HG03565 (cell line): ENCODE results near the gene SLC2A6.

ENCODE experiments used
- ATAC-seq: cut with Tn5 transposase; IDR thresholded peaks from one replicate; pipeline ENCODE4 v1.9.1; 2021; ENCODE audit warnings: mild to moderate bottlenecking, moderate library complexity; ENCODE audit not compliant: unreplicated experiment

SLC2A6 gene

DNA sequence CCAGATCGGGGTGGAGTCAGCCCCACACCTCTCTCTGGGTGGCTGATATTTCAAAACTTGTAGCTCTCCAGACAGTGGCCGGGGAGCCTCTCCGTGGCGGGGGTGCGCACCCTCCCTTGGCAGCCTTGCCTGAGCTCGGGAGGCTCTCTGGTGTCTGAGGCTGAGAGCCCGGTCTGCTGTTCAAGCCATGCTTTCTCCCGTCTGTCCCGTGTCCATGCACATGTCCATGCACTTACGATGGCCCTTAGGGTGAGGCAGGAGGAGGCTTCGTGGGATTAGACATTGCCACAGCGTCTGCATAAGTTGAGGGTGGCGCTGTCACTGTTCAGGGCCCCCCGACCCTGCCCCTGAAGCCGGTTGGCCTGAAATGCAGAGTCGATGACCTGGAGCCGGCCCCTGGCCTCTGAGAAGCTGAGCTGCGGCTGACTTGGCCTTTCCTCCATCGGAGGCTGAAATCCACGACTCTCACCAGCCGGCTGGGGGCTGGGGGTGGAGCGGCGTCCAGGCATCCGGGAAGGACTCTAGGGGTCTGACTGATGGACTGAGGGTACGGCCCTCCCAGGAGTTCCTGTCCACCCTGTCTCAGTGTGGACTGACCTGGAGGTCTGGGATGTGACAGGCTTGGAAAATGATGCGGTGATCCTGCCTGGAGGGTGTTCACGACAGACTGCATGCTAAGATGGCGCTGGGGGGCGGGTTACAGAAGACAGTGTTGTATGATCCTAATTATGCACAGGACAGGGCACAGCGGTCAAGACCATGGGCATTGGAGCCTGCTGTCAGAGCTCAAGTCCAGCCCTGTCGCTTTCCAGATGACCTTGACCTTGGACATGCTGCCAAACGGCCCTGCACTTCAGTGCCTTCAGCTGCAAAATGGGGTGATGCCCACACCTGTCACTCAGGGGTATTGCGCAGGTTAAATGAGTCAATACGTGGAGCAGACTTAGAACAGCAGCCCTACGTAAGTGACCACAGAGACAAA is 18.3 kb upstream of the SLC2A6 start:
- ATAC-seq = no peak

DNA sequence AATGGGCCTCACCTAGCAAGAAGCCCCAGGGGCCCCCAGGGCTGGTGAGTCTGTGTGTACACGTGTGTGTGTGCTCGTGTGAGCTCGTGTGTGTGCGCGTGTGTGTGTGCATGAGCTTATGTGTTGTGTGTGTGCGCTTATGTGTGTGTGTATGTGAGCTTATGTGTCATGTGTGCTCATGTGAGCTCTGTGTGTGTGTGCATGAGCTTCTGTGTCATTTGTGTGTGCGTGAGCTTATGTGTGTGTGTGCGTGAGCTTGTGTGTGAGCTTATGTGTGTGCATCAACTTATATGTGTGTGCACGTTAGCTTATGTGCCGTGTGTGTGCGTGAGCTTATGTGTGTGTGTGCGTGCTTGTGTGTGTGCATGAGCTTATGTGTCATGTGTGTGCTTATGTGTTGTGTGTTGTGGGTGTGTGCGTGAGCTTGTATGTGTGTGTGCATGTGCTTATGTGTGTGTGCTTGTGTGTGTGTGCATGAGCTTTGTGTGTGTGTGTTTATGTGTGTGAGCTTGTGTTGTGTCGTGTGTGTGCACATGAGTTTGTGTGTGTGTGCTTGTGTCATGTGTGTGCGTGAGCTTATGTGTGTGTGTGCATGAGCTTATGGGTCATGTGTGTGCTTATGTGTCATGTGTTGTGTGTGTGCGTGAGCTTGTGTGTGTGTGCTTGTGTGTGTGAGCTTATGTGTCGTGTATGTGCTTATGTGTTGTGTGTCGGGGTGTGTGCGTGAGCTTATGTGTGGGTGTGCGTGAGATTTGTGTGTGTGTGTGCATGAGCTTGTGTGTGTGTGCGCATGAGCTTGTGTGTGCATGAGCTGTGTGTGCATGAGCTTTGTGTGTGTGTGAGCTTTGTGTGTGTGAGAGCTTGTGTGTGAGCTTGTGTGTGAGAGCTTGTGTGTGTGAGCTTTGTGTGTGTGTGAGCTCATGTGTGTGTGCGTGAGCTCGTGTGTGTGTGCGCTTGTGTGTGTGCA is 16.7 kb upstream of the SLC2A6 start:
- no peak for ATAC-seq

DNA sequence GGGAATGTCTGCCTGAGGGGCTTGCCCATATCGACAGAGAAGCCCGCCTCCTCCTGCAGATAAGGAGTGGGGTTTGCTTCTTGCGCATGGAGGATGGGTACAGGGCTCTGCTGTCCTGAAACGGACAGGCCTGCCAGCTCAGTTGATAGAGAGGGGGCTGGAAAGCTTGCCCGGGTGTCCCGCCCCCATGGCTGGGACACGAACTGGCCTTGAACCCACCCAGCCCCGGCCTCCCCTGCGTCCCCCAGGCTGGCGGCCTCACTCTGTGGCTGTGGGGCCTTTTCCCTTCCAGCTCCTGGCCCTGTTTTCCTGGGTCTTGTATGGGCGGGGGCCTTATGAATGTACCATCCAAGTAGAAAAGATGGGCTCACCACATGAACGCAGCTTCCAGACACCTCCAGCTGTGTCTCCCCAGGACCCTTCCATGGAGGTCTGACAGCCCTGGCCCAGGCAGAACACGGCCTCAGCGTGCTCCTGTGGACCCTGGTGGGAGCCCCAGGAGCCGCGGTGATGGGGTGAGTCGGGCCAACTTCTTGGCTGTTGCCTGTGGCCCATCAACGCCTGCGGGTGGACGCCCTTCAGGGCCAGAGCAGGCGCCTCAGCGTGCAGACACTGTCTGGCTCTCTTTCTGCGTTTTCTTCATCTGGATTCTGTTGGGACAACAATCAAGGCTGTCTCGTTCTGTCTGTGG is 15.9 kb upstream of the SLC2A6 start:
- no peak for ATAC-seq

DNA sequence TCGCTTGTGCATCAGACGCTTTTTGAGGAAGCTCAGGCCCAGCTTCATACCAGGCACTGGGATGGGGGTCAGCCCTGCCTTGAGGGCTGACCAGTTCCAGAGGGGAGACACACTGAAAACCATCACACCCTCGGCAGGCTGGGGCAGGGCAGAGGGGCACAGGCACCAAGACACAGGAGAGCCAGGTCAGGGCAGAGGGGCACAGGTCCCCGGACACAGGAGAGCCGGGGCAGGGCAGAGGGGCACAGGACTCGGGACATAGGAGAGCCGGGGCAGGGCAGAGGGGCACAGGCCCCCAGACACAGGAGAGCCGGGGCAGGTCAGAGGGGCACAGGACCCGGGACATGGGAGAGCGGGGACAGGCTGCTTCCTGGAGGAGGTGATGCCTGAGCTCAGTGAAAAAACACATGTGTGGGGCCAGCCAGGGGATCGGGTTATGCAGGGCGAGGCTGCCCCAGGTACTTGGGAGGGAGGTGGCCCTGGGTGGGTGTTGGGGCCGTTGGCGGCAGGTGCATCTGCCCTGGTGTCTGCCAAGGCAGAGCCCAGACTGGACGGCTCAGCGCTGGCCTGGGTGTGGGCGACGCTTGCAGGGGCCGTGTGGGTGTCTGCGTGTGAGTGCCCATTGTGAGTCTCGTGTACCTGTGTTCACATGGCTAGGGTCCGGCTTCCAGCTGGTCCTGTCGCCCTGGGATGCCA is 15.1 kb upstream of the SLC2A6 start:
- no peak for ATAC-seq

DNA sequence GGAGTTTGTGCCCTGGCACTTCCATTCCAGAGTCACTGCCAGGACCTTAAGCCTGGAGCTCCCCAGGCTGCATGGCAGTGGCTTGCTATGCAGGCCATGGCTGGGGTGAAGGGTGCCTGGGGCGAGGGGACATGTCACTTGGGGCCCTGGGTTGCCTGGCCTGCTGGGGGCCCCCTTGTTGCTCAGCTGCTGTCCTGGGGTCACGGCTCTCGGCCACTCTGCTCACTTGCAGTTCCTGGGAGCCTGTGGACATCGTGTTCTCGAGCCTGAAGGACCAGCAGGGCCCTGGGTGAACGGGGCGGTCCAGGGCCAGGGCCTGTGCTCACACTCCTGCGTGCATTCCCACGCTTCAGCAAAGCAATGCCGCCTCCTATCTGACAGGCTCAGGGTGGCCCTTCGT is 14.5 kb upstream of the SLC2A6 start:
- no peak for ATAC-seq

DNA sequence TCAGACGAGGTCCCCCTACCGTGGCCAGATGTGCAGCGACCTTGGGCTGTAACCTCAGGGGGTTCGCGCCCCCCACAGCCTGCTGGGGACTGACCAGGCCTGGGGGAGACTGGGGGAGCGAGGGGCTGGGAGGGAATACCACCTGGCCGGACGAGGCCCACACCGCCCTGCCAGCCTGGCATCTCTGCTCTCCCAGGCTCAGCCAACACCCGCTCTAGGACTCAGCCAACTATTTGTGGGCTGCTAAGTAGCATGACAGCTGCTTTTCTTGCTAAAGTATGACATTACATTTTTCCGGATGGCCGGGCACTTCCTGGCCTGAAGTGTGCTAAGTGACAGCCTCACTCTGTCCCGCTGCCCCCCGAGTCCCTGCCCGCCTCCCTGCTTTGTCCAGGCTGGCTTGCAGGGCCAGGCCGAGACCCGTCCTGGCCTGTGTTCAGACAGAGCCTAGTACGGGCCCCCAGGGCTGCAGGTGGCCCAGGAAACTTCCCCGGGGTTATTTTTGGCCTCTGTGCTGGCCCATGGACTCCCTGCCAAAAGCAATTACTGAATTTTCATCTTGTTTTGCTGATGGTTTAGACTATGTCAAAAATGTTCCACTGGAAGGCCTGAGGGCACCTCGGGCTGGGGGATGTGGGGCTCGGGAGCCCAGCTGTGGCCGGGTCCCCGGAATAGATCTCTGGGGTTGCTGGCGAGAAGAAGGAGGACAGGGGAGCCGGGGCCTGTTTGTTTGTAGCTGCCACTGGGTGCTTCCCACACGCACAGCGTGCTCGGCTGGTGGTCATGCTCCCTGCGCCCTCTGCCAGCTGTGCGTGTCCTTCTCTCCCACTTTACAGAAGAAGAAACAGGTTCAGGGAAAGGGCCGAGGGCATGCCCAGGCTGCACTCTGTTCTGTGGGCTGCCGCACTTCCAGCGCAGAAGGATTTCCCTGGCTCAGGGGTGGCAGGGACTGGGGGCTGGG is 13.4 kb upstream of the SLC2A6 start:
- ATAC-seq = no peak

DNA sequence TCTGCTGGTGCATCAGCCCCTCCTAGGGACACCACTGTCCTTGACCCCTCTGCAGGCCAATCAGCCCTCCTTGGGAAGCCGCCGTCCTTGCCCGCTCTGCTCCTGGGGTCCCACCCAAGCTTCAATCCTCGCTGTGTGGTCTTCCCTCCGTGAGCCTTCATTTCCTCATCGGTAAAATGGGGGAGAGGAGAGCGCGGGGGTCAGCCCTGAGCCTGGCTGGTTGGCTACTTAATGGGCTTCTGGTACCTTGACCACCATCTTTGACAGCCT is 12.7 kb upstream of the SLC2A6 start:
- no peak for ATAC-seq

DNA sequence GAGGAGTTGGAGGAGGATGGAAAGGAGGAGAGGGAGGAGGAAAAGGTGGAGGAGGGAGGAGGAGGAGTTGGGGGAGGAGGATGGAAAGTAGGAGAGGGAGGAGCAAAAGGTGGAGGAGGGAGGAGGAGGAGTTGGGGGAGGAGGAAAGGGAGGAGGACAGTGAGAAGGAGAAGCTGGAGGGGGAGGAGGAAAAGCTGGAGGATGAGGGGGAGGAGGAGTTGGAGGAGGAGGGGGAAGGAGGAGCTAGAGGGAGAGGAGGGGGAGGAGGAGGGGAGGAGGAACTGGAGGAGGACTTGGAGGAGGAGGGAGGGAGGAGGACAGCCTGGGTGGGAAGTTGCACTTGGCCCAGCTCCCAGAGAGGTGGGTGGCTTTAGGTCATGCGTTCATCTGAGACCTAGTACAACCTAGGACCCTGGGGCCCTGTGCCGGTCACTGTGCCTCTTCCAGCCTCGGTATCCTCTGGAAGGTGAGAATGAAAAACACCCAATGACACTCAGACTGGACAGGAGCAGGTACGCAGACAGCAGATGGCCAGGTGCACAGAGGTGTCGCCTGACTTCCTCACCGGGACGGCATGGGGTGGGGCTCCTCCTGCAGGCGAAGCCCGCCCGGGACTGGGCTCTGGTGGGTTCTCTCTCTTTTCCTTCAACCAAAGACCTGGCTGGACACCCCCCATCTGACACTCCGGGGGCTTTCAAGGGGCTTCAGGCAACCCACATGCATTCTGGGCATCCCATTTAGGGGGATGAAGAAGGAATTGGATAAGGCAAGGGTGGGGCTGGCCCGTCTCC is 12.2 kb upstream of the SLC2A6 start:
- no peak for ATAC-seq

DNA sequence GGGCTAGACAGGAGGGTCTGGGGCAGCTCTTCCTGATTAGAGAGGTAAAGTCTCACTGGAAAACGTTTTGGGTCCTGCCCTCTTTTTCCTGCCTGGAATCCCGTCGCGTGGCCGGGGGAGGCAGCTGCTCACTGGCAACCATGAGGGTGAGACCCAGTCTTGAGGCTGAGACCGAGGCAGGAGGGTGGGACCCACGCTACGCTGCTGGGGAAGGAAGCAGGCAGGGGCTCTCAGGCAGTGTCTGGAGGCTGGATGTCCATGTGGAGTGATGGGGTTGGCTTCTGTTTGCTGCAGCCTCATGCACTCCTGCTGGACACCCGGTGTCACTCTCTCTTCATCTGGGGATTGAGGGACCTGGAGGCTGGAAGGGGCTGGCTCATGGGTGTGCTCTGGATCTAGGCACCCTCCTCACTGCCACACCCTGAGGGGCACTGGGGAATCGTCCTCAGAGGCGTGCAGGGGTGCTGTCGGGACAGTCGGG is 11.3 kb upstream of the SLC2A6 start:
- ATAC-seq = no peak

DNA sequence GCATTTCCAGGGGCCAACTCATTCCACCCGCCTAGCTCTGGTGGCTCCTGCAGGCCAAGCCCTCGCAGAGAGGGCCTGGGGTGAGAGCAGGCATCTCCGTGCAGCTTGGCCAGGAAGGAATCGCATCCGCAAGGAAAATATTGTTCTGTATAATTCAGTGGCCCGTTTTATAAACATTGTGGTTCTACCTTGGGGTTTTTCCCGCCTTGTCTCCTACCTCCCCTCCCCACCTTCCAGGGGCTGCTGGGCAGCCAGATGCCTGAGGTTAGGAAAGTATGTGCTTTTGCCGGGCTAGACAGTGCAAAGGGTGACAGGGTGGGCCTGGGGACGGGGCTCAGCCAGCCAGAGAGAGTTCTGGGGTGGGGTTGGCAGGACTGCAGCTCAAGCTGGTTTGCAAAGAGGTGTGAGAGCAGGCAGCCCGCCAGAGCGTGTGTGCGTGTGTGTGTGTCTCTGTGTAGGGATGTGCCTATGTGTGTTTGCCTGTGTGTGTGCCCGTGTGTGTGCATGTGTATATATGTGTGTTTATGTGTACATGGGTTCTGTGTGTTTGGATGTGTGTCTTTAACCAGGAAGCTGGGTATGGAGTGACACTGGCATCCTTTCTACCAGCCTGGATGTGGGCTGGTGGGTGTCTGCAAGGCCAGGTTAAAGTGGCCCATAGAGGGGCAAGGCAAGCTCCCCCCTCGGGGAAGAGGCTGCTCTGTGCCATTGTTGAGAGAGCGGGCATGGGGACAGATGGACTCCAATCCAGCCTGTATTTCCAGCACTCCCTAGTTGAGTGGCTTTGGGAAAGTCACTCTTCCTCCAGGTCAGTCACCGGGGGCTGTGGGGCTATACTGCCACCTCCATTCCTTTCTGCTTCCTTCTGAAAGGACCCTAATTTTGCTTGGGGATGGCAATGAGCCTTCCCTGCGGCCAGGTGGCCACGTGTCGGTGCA is 10.6 kb upstream of the SLC2A6 start:
- no peak for ATAC-seq

DNA sequence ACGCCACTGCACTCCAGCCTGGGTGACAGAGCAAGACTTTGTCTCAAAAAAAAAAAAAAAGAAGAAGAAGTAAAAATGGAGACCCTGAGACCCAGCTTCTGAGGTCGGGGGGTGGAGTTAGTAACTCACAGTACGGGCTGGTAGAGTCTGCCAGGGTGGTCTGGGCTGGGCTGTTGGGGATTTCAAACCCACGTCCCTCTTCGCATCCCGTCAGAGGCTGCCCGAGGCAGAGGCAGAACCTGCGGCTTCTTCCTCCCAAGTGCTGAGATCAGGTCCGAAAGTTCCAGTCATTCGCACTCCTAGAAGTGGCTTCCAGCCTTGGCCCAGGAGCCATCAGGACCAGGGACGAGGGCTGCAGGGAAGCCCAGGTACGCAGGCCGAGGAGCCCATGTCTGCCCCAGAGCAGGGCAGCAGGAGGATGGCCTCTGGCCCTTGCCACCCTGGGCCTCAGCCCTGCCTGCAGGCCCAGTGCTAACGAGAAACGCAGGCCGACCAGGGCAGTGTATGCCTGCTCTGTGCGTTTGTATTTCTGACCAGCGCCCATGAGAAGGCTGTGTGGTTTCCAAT is 9.9 kb upstream of the SLC2A6 start:
- no peak for ATAC-seq

DNA sequence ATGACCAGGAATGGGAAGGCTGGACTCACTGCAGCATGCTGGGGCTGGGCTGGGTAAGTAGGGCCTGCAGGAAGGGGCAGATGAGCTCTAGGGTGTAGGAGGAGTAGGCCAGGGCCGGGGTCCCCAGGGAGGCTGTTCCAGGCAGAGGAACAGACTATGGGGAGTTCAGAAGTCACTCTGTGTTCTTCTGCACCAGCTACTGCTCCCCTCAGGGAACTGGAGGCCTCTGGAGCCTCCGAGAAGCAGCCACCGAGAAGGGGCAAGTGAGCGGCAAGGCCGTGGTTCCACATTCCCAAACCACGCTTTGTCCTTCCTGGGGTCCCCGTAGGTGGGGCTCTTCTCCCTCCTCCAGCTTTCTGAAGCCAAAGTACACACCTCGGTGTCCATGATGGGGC is 8.4 kb upstream of the SLC2A6 start:
- ATAC-seq = no peak

DNA sequence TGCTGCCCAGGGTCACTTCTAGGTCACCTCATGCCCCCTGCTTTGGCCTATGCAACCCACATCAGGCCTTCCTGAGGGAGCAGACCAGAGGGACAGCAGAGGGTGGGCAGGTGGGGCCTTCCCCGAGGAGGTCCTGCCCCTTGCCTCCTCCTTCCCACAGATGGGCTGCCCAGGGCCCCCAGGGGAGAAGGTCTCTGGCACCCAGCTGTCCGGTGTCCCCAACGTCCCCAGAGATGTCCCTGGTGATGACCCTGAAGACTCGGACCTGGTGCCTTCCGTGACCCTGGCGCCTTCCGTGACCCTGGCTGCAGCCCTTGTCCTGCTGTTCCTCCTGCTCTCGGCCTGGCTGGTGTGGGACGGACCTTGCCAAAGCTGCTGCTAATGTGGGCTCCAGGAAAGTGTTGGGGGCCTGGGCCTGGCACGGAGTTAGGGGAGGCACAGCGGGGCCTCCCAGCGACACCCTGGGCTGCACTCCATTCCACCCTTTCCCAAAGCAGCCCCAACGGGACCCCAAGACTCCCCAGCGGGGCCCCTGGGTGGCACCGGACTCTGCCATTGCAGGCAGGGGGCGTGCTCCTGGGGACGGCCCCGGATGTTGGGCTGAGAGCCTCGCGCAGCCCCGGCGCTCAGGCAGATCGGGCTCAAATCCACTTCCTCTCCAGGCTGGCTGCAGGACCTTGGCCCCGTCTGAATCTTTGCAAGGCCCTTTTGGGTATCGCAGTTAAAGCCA is 6.8 kb upstream of the SLC2A6 start:
- ATAC-seq = no peak

DNA sequence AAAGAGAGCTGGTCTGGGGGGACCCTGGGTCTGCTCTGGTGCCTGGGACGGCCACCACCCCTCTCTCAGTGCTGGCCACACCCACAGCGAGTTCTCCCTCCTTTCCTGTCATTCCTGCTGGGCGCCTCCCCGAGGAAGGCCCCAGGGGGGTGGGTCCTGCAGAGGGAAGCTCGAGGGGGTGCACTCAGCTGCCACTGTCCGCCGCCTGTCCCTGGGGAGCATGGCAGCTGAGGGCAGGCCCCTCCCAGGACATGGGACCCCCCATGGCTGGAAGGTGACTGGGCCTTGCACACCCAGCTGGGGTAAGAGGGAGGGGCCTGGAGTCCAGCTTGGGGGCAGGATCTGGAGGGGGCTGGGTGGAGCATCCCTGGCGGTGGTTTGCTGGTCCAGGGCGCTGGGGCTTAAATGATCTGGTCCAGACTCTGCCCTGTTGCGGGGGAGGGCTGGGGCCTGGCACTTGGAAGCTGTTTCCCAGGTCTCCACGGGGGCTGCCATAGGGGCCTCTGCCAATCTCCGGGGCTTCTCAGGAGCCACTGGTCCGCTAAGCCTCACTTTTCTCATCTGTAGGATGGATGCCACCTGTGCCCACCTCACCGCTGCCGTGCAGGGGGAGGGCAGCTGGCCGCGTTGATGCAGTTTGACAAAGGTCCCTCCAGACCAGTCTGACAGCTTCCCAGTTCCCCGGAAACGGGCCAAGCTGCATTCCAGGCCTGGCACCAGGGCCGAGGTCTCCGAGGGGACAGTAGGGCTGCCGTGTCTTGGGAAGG is 6.0 kb upstream of the SLC2A6 start:
- no peak for ATAC-seq

DNA sequence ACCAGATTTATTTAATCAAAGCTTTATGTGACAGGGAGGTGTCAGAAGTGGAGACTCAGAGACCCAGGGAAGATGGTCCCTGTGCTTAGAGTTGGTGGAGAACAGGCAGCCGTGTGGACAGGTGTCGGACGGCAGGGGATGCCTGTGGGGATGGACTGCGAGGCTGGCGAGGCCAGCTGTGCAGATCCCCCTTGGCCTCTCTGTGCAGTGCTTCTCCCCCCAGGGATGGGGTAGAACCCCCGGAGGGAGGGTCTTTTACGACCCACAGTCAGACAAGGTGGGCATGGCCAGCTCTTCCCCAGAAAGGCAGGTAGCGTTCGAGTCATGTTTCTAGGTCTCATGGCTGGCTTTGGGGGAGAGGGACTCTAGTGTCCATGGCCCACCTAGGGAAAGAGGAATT is 4.7 kb upstream of the SLC2A6 start:
- ATAC-seq = no peak
